ENCODE data around the gene AUTS2. TPM values are rescaled to one million over a fixed set of nuclear protein-coding genes. Genes with fewer than 3 reads are reported as not detected.

AUTS2 gene
- total and polyA plus RNA-seq, 10 of the 15 experiments (the other 5 are each of a cell fraction or from before 2014, with no cell fraction given): 6.4 to 55.6 (median 21.6) TPM

GRCh38 chr7:70056363-70056762 lies 458.1 kb downstream of the AUTS2 start:
- ChIA-PET RAD21 (ENCODE audit: unreplicated experiment) (no interaction called here), POLR2A (no interaction called here), CTCF (no interaction called here), SMC1A (ENCODE audit: uncharacterized antibody, unreplicated experiment) (no interaction called here)
- Histone ChIP-seq H2AFZ (ENCODE audit: control insufficient read depth, low read depth, low read length) (no peak overlapping the region), H3K4me2 (ENCODE audit: control insufficient read depth, insufficient read depth) (no peak overlapping the region), H3K4me1 (ENCODE audit: control insufficient read depth, insufficient read depth, low read length) (no peaks in the 10 kb centered on the region), H4K20me1 (ENCODE audit: control insufficient read depth, insufficient read depth) (no peaks in the 10 kb centered on the region), H3K4me3 (no peak overlapping the region), H3K9me3 (replicated peaks; ENCODE audit: control insufficient read depth, insufficient read depth, low read length) (no peaks in the 10 kb centered on the region), H3K27ac (ENCODE audit: control insufficient read depth, insufficient read depth) (no peak overlapping the region), H3K9ac (ENCODE audit: control insufficient read depth, insufficient read depth, low read length) (no peak overlapping the region), H3K36me3 (ENCODE audit: control insufficient read depth in 2 of 2, insufficient read depth in 2 of 2, low read length in 1 of 2) (no peaks in the 10 kb centered on the region), H3K79me2 (ENCODE audit: control insufficient read depth, insufficient read depth, low read length) (no peaks in the 10 kb centered on the region), H3K27me3 (replicated peaks in 1 of 2; ENCODE audit: control insufficient read depth in 2 of 2, insufficient read depth in 2 of 2, low read length in 1 of 2) (no peaks in the 10 kb centered on the region)
- no TSS peak for BruUV-seq (replicated peaks)
- no peak for ATAC-seq
- FAIRE-seq: no peak
- TF ChIP-seq KDM1A (IDR thresholded peaks at IDR 0.05; ENCODE audit: borderline replicate concordance) (no peak), JUNB (IDR thresholded peaks at IDR 0.05) (no peak), ZNF384 (IDR thresholded peaks at IDR 0.05; ENCODE audit: borderline replicate concordance, low read depth, low read length) (no peak), PAX5 (IDR thresholded peaks at IDR 0.05; ENCODE audit: borderline replicate concordance, low read depth, low read length) (no peak), SMC3 (IDR thresholded peaks at IDR 0.05; ENCODE audit: borderline replicate concordance, low read length) (no peak), SIN3A (IDR thresholded peaks at IDR 0.05; ENCODE audit: low read depth, low read length) (no peak), SPI1 (IDR thresholded peaks at IDR 0.05; ENCODE audit: borderline replicate concordance, insufficient read depth, low read depth, low read length) (no peak), ZBED1 (IDR thresholded peaks at IDR 0.05; ENCODE audit: borderline replicate concordance) (no peak), ATF2 (IDR thresholded peaks at IDR 0.05; ENCODE audit: low read length) (no peak), MEF2B (IDR thresholded peaks at IDR 0.05; ENCODE audit: partially characterized antibody, poor library complexity, severe bottlenecking) (no peak), EZH2 (IDR thresholded peaks at IDR 0.05; ENCODE audit: borderline replicate concordance, control insufficient read depth, low read depth, low read length) (no peak), SIX5 (IDR thresholded peaks at IDR 0.05; ENCODE audit: low read depth, low read length, severe bottlenecking) (no peak)
- TF ChIP-seq, protein P1, sequence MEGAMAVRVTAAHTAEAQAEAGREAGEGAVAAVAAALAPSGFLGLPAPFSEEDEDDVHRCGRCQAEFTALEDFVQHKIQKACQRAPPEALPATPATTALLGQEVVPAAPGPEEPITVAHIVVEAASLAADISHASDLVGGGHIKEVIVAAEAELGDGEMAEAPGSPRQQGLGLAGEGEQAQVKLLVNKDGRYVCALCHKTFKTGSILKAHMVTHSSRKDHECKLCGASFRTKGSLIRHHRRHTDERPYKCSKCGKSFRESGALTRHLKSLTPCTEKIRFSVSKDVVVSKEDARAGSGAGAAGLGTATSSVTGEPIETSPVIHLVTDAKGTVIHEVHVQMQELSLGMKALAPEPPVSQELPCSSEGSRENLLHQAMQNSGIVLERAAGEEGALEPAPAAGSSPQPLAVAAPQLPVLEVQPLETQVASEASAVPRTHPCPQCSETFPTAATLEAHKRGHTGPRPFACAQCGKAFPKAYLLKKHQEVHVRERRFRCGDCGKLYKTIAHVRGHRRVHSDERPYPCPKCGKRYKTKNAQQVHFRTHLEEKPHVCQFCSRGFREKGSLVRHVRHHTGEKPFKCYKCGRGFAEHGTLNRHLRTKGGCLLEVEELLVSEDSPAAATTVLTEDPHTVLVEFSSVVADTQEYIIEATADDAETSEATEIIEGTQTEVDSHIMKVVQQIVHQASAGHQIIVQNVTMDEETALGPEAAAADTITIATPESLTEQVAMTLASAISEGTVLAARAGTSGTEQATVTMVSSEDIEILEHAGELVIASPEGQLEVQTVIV (IDR thresholded peaks at IDR 0.05; ENCODE audit: borderline replicate concordance, partially characterized antibody): no peak
- TF ChIP-seq, protein P2, sequence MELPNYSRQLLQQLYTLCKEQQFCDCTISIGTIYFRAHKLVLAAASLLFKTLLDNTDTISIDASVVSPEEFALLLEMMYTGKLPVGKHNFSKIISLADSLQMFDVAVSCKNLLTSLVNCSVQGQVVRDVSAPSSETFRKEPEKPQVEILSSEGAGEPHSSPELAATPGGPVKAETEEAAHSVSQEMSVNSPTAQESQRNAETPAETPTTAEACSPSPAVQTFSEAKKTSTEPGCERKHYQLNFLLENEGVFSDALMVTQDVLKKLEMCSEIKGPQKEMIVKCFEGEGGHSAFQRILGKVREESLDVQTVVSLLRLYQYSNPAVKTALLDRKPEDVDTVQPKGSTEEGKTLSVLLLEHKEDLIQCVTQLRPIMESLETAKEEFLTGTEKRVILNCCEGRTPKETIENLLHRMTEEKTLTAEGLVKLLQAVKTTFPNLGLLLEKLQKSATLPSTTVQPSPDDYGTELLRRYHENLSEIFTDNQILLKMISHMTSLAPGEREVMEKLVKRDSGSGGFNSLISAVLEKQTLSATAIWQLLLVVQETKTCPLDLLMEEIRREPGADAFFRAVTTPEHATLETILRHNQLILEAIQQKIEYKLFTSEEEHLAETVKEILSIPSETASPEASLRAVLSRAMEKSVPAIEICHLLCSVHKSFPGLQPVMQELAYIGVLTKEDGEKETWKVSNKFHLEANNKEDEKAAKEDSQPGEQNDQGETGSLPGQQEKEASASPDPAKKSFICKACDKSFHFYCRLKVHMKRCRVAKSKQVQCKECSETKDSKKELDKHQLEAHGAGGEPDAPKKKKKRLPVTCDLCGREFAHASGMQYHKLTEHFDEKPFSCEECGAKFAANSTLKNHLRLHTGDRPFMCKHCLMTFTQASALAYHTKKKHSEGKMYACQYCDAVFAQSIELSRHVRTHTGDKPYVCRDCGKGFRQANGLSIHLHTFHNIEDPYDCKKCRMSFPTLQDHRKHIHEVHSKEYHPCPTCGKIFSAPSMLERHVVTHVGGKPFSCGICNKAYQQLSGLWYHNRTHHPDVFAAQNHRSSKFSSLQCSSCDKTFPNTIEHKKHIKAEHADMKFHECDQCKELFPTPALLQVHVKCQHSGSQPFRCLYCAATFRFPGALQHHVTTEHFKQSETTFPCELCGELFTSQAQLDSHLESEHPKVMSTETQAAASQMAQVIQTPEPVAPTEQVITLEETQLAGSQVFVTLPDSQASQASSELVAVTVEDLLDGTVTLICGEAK (IDR thresholded peaks at IDR 0.05; ENCODE audit: borderline replicate concordance): no peak
- 32% methylated on average over 1 of the region's 1 CpG for WGBS (ENCODE audit: insufficient coverage, insufficient replicate concordance, low lambda C conversion rate, missing lambda C conversion rate)
- intact Hi-C loops (cut with micrococcal nuclease; ENCODE audit: unreplicated experiment): no loop called here
- DNase-seq (ENCODE audit: low read depth, low spot score): no peak
- in situ Hi-C loops (cut with MboI): no loop called here

Measured in GM12878 (cell line).